ENCODE data around the gene KIAA1755.

DNA sequence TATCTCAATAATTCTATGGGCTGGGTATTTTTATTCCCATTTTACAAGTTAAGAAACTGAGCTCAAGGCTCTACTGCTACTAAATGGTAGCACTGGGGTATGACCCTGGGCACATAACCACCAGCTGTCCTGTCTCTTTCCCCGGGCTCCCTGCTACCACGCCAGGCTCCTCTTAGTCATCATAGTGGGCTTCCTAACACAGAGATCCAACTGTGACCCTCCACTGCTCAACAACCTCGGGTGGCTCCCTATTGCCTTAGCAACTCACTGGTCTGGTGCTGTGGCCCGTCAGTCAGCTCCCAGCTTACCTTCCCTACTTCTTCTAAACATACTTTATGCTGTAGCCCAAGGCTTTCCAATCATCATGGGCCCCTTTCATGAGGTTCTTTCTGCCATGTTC lies 4.5 kb downstream of the KIAA1755 start:
- TF ChIP-seq, protein P1, sequence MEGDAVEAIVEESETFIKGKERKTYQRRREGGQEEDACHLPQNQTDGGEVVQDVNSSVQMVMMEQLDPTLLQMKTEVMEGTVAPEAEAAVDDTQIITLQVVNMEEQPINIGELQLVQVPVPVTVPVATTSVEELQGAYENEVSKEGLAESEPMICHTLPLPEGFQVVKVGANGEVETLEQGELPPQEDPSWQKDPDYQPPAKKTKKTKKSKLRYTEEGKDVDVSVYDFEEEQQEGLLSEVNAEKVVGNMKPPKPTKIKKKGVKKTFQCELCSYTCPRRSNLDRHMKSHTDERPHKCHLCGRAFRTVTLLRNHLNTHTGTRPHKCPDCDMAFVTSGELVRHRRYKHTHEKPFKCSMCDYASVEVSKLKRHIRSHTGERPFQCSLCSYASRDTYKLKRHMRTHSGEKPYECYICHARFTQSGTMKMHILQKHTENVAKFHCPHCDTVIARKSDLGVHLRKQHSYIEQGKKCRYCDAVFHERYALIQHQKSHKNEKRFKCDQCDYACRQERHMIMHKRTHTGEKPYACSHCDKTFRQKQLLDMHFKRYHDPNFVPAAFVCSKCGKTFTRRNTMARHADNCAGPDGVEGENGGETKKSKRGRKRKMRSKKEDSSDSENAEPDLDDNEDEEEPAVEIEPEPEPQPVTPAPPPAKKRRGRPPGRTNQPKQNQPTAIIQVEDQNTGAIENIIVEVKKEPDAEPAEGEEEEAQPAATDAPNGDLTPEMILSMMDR (IDR thresholded peaks at IDR 0.05): no peak
- TF ChIP-seq POLR2A (IDR thresholded peaks at IDR 0.05): no peak

Data from body of pancreas (tissue), 4 donors.